SK-N-SH treated with all-trans-retinoic acid at 6 μM for 48 hours (cell line): ENCODE results near the gene ATRX.
"Not testable (repeated sequence)": the region's sequence is repeated elsewhere in the genome, so short reads cannot be mapped to it uniquely, and the experiment has no call there.

Experiments
- ATAC-seq: fragments of 200-7000 bp; cut with Tn5 transposase; 3 replicates; pipeline ENCODE4 v1.9.1; 2020; ENCODE audit warnings: mild to moderate bottlenecking, moderate library complexity
- ARNTL ChIP-seq: fragments of 450-650 bp; formaldehyde crosslinking; IDR thresholded peaks from 2 replicates; pipeline ENCODE4 v1.5.0; 2020; ENCODE audit warnings: low read depth, mild to moderate bottlenecking, moderate library complexity, borderline replicate concordance
- BACH2 ChIP-seq: fragments of 250-450 bp; sonication (Bioruptor Pico); IDR thresholded peaks from 2 replicates; pipeline ENCODE4 v1.9.0; 2021; ENCODE audit warnings: mild to moderate bottlenecking, borderline replicate concordance
- CSDC2 ChIP-seq: fragments of 250-450 bp; sonication (Bioruptor Pico); IDR thresholded peaks from 2 replicates; pipeline ENCODE4 v1.5.0; 2020; ENCODE audit warnings: mild to moderate bottlenecking, moderate library complexity
- ESRRG ChIP-seq: fragments of 250-450 bp; sonication (Bioruptor Pico); IDR thresholded peaks from 2 replicates; pipeline ENCODE4 v1.6.1; 2021; ENCODE audit warnings: mild to moderate bottlenecking
- GLIS3 ChIP-seq: fragments of 250-450 bp; sonication (Bioruptor Pico); IDR thresholded peaks from 2 replicates; pipeline ENCODE4 v1.5.0; 2020; ENCODE audit warnings: mild to moderate bottlenecking, moderate library complexity
- ISL1 ChIP-seq: fragments of 250-450 bp; sonication (Bioruptor Pico); IDR thresholded peaks from 2 replicates; pipeline ENCODE4 v2.1.2; 2022; ENCODE audit warnings: mild to moderate bottlenecking, moderate library complexity
- OSR1 ChIP-seq: fragments of 250-450 bp; sonication (Bioruptor Pico); IDR thresholded peaks from 2 replicates; pipeline ENCODE4 v1.8.0; 2022; ENCODE audit warnings: moderate library complexity, mild to moderate bottlenecking, inconsistent platforms
- PATZ1 ChIP-seq: fragments of 250-450 bp; sonication (Bioruptor Pico); IDR thresholded peaks from 2 replicates; pipeline ENCODE4 v1.8.0; 2020; ENCODE audit warnings: mild to moderate bottlenecking, moderate library complexity, borderline replicate concordance
- POU6F1 ChIP-seq: fragments of 250-450 bp; sonication (Bioruptor Pico); IDR thresholded peaks from 2 replicates; pipeline ENCODE4 v1.8.0; 2021; ENCODE audit warnings: low read depth, mild to moderate bottlenecking, moderate library complexity, borderline replicate concordance
- PPARA ChIP-seq: fragments of 250-450 bp; sonication (Bioruptor Pico); IDR thresholded peaks from 2 replicates; pipeline ENCODE4 v1.5.0; 2020; ENCODE audit warnings: mild to moderate bottlenecking, borderline replicate concordance
- RARB ChIP-seq: fragments of 250-450 bp; sonication (Bioruptor Pico); IDR thresholded peaks from 2 replicates; pipeline ENCODE4 v1.8.0; 2021; ENCODE audit warnings: mild to moderate bottlenecking, moderate library complexity
- SNAI2 ChIP-seq: fragments of 250-450 bp; sonication (Bioruptor Pico); IDR thresholded peaks from 2 replicates; pipeline ENCODE4 v1.5.0; 2020; ENCODE audit warnings: mild to moderate bottlenecking, moderate library complexity
- ZC3H10 ChIP-seq: fragments of 250-450 bp; sonication (Bioruptor Pico); IDR thresholded peaks from 2 replicates; pipeline ENCODE4 v1.5.1; 2021; ENCODE audit warnings: mild to moderate bottlenecking, moderate library complexity
- ZFP30 ChIP-seq: fragments of 450-650 bp; formaldehyde crosslinking; IDR thresholded peaks from 2 replicates; pipeline ENCODE4 v1.5.0; 2022; ENCODE audit warnings: mild to moderate bottlenecking, moderate library complexity
- ZNF565 ChIP-seq: fragments of 450-650 bp; formaldehyde crosslinking; conservative IDR thresholded peaks from 2 replicates; pipeline ENCODE4 v1.5.0; 2020; ENCODE audit warnings: low read depth, mild to moderate bottlenecking, moderate library complexity
- ZNF70 ChIP-seq: fragments of 450-650 bp; formaldehyde crosslinking; IDR thresholded peaks from 2 replicates; pipeline ENCODE4 v1.5.0; 2020; ENCODE audit warnings: mild to moderate bottlenecking, moderate library complexity
- ZNF8 ChIP-seq: fragments of 450-650 bp; formaldehyde crosslinking; IDR thresholded peaks from 2 replicates; pipeline ENCODE4 v1.5.0; 2020; ENCODE audit warnings: mild to moderate bottlenecking, moderate library complexity
- TF ChIP-seq, protein P1 (sequence below): fragments of 250-450 bp; sonication (Bioruptor Pico); IDR thresholded peaks from 2 replicates; pipeline ENCODE4 v1.5.1; 2020; ENCODE audit warnings: low read depth, mild to moderate bottlenecking, moderate library complexity
- TF ChIP-seq, protein P2 (sequence below): fragments of 250-450 bp; sonication (Bioruptor Pico); IDR thresholded peaks from 2 replicates; pipeline ENCODE4 v1.5.0; 2020; ENCODE audit warnings: mild to moderate bottlenecking, moderate library complexity
- TF ChIP-seq, protein P3 (sequence below): fragments of 250-450 bp; sonication (Bioruptor Pico); IDR thresholded peaks from 2 replicates; pipeline ENCODE4 v1.5.1; 2021; ENCODE audit warnings: mild to moderate bottlenecking, moderate library complexity

Gene ATRX

DNA sequence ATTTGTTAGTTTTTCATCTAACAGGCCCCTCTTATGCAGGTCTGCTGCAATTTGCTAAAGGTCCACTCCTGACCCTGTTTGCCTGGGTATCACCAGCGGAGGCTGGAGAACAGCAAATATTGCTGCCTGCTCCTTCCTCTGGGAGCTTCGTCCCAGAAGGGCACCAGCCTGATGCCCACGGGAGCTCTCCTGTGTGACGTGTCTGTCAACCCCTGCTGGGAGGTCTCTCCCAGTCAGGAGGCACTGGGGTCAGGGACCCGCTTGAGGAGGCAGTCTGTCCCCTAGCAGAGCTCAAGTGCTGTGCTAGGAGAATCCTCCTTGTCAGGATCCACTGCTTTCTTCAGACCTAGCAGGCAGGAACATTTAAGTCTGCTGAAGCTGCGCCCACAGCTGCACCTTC, 30.5 kb downstream of the ATRX start:
- TF ChIP-seq OSR1 (no peak), ZFP30 (CRISPR knock-in tag) (no peak), RARB (CRISPR knock-in tag) (no peak), ISL1 (CRISPR knock-in tag) (no peak), ARNTL (CRISPR knock-in tag) (no peak), SNAI2 (no peak), ZC3H10 (CRISPR knock-in tag) (no peak), ZNF8 (CRISPR knock-in tag) (no peak), GLIS3 (no peak), ESRRG (no peak), ZNF70 (CRISPR knock-in tag) (no peak), PATZ1 (CRISPR knock-in tag) (no peak), CSDC2 (CRISPR knock-in tag) (no peak), ZNF565 (no peak), BACH2 (CRISPR knock-in tag) (no peak), POU6F1 (CRISPR knock-in tag) (no peak)
- TF ChIP-seq, protein P1, sequence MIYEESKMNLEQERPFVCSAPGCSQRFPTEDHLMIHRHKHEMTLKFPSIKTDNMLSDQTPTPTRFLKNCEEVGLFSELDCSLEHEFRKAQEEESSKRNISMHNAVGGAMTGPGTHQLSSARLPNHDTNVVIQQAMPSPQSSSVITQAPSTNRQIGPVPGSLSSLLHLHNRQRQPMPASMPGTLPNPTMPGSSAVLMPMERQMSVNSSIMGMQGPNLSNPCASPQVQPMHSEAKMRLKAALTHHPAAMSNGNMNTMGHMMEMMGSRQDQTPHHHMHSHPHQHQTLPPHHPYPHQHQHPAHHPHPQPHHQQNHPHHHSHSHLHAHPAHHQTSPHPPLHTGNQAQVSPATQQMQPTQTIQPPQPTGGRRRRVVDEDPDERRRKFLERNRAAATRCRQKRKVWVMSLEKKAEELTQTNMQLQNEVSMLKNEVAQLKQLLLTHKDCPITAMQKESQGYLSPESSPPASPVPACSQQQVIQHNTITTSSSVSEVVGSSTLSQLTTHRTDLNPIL, result no peak
- TF ChIP-seq, protein P2, sequence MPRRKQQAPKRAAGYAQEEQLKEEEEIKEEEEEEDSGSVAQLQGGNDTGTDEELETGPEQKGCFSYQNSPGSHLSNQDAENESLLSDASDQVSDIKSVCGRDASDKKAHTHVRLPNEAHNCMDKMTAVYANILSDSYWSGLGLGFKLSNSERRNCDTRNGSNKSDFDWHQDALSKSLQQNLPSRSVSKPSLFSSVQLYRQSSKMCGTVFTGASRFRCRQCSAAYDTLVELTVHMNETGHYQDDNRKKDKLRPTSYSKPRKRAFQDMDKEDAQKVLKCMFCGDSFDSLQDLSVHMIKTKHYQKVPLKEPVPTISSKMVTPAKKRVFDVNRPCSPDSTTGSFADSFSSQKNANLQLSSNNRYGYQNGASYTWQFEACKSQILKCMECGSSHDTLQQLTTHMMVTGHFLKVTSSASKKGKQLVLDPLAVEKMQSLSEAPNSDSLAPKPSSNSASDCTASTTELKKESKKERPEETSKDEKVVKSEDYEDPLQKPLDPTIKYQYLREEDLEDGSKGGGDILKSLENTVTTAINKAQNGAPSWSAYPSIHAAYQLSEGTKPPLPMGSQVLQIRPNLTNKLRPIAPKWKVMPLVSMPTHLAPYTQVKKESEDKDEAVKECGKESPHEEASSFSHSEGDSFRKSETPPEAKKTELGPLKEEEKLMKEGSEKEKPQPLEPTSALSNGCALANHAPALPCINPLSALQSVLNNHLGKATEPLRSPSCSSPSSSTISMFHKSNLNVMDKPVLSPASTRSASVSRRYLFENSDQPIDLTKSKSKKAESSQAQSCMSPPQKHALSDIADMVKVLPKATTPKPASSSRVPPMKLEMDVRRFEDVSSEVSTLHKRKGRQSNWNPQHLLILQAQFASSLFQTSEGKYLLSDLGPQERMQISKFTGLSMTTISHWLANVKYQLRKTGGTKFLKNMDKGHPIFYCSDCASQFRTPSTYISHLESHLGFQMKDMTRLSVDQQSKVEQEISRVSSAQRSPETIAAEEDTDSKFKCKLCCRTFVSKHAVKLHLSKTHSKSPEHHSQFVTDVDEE, result no peak
- TF ChIP-seq, protein P3, sequence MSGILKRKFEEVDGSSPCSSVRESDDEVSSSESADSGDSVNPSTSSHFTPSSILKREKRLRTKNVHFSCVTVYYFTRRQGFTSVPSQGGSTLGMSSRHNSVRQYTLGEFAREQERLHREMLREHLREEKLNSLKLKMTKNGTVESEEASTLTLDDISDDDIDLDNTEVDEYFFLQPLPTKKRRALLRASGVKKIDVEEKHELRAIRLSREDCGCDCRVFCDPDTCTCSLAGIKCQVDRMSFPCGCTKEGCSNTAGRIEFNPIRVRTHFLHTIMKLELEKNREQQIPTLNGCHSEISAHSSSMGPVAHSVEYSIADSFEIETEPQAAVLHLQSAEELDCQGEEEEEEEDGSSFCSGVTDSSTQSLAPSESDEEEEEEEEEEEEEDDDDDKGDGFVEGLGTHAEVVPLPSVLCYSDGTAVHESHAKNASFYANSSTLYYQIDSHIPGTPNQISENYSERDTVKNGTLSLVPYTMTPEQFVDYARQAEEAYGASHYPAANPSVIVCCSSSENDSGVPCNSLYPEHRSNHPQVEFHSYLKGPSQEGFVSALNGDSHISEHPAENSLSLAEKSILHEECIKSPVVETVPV (CRISPR knock-in tag), result no peak
- no peak for ATAC-seq

DNA sequence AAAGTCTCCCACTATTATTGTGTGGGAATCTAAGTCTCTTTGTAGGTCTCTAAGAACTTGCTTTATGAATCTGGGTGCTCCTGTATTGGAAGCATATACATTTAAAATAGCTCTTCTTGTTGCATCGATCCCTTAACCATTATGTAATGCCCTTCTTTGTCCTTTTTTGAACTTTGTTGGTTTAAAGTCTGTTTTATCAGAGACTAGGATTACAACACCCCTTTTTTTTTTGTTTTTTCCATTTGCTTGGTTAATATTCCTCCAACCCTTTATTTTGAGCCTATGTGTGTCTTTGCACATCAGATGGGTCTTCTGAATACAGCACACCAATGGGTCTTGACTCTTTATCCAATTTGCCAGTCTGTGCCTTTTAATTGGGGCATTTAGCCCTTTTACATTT, 32.1 kb downstream of the ATRX start:
- ATAC-seq, result not testable (repeated sequence)

DNA sequence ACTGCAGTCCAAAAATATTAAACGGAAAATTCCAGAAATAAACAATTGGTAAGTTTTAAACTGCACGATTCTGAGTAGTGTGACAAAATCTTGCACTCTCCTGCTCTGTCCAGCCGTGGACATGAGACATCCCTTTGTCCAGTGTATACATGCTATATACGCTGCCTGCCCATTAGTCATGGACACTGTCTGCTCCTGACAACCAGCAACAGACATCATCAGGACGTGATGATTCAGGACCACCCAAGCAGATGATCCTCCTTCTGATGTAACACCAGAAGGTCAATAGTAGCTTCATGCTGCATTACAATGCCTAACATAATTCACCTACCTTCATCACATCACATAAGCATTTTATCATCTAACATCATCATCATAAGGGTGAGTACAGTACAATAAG, 36.3 kb downstream of the ATRX start:
- TF ChIP-seq, protein P2, result no peak
- TF ChIP-seq ZNF70 (CRISPR knock-in tag) (no peak), BACH2 (CRISPR knock-in tag) (no peak), PATZ1 (CRISPR knock-in tag) (no peak), ZFP30 (CRISPR knock-in tag) (no peak), PPARA (CRISPR knock-in tag) (no peak), ESRRG (no peak), POU6F1 (CRISPR knock-in tag) (no peak)
- ATAC-seq, result no peak; the same call in 2 of the 3 replicates
